ENCODE results near the gene OXSR1. TPM values are rescaled to one million over a fixed set of nuclear protein-coding genes. Genes with fewer than 3 reads are reported as not detected.
A peak's percentile ranks its signal among the peaks of the same experiment; 100 is the strongest.

Gene OXSR1
- total and polyA plus RNA-seq, 2 of the 13 experiments (the other 11 are each of a cell fraction or from before 2014, with no cell fraction given) = 27.4 to 32.6 TPM

DNA sequence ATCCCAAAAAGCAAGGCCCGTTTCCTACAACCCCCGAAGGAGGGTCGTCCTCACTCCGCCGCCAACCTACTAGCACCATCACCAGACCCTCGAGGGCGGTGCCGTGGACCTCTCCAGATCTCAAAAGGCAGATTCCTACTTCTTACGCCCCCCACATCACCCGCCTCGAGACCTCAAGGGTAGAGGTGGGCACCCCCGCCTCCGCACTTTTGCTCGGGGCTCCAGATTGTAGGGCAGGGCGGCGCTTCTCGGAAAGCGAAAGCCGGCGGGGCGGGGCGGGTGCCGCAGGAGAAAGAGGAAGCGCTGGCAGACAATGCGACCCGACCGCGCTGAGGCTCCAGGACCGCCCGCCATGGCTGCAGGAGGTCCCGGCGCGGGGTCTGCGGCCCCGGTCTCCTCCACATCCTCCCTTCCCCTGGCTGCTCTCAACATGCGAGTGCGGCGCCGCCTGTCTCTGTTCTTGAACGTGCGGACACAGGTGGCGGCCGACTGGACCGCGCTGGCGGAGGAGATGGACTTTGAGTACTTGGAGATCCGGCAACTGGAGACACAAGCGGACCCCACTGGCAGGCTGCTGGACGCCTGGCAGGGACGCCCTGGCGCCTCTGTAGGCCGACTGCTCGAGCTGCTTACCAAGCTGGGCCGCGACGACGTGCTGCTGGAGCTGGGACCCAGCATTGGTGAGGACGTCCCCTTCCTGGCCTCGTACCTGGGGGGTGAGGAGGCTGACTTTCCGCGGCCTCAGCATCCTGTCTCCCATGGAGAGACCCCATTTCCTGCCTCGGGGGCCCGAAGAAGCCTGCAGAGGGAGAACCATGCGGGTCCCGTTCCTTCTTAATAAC is 26.8 kb upstream of the OXSR1 start, which contains the start of gene MYD88 (continued):
- TF ChIP-seq, protein P1, sequence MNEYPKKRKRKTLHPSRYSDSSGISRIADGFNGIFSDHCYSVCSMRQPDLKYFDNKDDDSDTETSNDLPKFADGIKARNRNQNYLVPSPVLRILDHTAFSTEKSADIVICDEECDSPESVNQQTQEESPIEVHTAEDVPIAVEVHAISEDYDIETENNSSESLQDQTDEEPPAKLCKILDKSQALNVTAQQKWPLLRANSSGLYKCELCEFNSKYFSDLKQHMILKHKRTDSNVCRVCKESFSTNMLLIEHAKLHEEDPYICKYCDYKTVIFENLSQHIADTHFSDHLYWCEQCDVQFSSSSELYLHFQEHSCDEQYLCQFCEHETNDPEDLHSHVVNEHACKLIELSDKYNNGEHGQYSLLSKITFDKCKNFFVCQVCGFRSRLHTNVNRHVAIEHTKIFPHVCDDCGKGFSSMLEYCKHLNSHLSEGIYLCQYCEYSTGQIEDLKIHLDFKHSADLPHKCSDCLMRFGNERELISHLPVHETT (CRISPR knock-in tag; conservative IDR thresholded peaks at IDR 0.05) = no peak
- TF ChIP-seq ZNF44 (CRISPR knock-in tag; IDR thresholded peaks at IDR 0.05) (no peak), ZNF761 (CRISPR knock-in tag; conservative IDR thresholded peaks at IDR 0.05) (peak; percentile 38; the same call in 1 of the 2 replicates), DR1 (CRISPR knock-in tag; IDR thresholded peaks at IDR 0.05) (no peak; the same call in 1 of the 2 replicates), YEATS2 (CRISPR knock-in tag; IDR thresholded peaks at IDR 0.05; ENCODE audit: borderline replicate concordance) (no peak), ZNF234 (CRISPR knock-in tag; conservative IDR thresholded peaks at IDR 0.05) (no peak)
- TF ChIP-seq, protein P2, sequence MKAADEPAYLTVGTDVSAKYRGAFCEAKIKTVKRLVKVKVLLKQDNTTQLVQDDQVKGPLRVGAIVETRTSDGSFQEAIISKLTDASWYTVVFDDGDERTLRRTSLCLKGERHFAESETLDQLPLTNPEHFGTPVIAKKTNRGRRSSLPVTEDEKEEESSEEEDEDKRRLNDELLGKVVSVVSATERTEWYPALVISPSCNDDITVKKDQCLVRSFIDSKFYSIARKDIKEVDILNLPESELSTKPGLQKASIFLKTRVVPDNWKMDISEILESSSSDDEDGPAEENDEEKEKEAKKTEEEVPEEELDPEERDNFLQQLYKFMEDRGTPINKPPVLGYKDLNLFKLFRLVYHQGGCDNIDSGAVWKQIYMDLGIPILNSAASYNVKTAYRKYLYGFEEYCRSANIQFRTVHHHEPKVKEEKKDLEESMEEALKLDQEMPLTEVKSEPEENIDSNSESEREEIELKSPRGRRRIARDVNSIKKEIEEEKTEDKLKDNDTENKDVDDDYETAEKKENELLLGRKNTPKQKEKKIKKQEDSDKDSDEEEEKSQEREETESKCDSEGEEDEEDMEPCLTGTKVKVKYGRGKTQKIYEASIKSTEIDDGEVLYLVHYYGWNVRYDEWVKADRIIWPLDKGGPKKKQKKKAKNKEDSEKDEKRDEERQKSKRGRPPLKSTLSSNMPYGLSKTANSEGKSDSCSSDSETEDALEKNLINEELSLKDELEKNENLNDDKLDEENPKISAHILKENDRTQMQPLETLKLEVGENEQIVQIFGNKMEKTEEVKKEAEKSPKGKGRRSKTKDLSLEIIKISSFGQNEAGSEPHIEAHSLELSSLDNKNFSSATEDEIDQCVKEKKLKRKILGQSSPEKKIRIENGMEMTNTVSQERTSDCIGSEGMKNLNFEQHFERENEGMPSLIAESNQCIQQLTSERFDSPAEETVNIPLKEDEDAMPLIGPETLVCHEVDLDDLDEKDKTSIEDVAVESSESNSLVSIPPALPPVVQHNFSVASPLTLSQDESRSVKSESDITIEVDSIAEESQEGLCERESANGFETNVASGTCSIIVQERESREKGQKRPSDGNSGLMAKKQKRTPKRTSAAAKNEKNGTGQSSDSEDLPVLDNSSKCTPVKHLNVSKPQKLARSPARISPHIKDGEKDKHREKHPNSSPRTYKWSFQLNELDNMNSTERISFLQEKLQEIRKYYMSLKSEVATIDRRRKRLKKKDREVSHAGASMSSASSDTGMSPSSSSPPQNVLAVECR (CRISPR knock-in tag; IDR thresholded peaks at IDR 0.05; ENCODE audit: borderline replicate concordance) = peak; percentile 85
